NK-92 (cell line): Measurements from ENCODE around the gene NUP153.

Source experiments
- DNase-seq: peaks from one replicate; lab custom pipeline; 2025; ENCODE audit not compliant: unreplicated experiment; lab: John Stamatoyannopoulos, UW

The NUP153 gene

DNA sequence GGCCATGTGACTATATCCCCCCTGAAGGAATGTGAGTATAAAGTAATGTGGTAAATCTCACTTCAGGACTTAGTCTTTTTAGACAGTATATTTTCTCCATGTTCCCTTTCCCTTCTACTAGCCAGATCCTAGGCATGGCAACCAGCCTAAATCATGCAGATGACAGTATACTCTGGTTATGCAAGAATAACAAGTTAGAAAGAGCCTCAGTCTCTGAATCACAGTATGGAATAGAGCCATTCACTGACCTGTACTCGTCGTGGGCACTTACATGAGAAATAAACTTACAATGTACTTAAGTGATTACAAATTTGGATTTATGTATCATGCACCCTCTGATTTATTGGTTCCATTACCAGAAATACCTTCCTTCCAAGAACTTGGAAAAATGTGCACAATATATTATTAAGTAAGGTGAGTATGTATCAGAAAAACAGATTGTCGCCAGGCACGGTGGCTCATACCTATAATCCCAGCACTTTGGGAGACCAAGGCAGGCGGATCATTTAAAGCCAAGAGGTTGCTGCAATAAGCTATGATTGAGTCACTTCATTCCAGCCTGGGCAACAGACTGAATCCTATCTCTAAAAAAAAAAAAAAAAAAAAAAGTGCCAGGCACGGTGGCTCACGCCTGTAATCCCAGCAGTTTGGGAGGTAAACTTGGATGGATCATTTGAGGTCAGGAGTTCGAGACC is 131.7 kb downstream of the NUP153 start:
- DNase-seq = no peak

- DNase-seq = no peak
These were observed 141.3 kb downstream of the NUP153 start for GRCh38 chr6:17565399-17565798.
